Ascending aorta (tissue), 2 donors: ENCODE results near the gene HOXA13. TPM values are rescaled to one million over a fixed set of nuclear protein-coding genes. Genes with fewer than 3 reads are reported as not detected.

Source experiments
- DNase-seq, 2 donors: peaks; one replicate each; pipeline ENCODE4 v3.0.0-alpha.2; 2019; ENCODE audit warnings: low spot score in 2 of 2
- H3K27ac ChIP-seq, 2 donors: fragments of 200-600 bp; sonication (generic); one replicate each; pipeline ENCODE4 v1.5.1; 2016 to 2017; ENCODE audit warnings: mild to moderate bottlenecking in 1 of 2
- H3K27me3 ChIP-seq: fragments of 200-600 bp; sonication (generic); one replicate; pipeline ENCODE4 v1.5.1; 2017
- H3K36me3 ChIP-seq, 2 donors: fragments of 200-600 bp; sonication (generic); one replicate each; pipeline ENCODE4 v1.5.1; 2016
- H3K4me1 ChIP-seq, 2 donors: fragments of 200-600 bp; sonication (generic); one replicate each; pipeline ENCODE4 v1.5.1; 2016 to 2017; ENCODE audit warnings: mild to moderate bottlenecking in 1 of 2
- H3K4me3 ChIP-seq, 2 donors: fragments of 200-600 bp; sonication (generic); one replicate each; pipeline ENCODE4 v1.5.1; 2016 to 2017; ENCODE audit warnings: mild to moderate bottlenecking in 1 of 2
- H3K9me3 ChIP-seq, 2 donors: fragments of 200-600 bp; sonication (generic); one replicate each; pipeline ENCODE4 v1.5.1; 2016
- CTCF ChIP-seq, 3 experiments: fragments of 200-600 bp in 2 of 3; fragments of 450-650 bp in 1 of 3; sonication (generic) in 2 of 3; IDR thresholded peaks; one replicate each; pipeline ENCODE4 v1.5.1; 2016 to 2019; ENCODE audit warnings: antibody characterized with exemption in 3 of 3, mild to moderate bottlenecking in 1 of 3, moderate library complexity in 1 of 3
- intact Hi-C: fragments of 100-400 bp; cut with DNase I; formaldehyde crosslinking; loops from one replicate; pipeline ENCODE4 v1.15.1; 2023
- total RNA-seq: library from RNA; depleted of rRNA; stranded (reverse); fragments of >200 nt; gene quantifications from one replicate; pipeline ENCODE4 v1.1.0, GENCODE V29; 2016

Gene HOXA13
- total RNA-seq, 1 donor from 2014 or later, result not detected

DNA sequence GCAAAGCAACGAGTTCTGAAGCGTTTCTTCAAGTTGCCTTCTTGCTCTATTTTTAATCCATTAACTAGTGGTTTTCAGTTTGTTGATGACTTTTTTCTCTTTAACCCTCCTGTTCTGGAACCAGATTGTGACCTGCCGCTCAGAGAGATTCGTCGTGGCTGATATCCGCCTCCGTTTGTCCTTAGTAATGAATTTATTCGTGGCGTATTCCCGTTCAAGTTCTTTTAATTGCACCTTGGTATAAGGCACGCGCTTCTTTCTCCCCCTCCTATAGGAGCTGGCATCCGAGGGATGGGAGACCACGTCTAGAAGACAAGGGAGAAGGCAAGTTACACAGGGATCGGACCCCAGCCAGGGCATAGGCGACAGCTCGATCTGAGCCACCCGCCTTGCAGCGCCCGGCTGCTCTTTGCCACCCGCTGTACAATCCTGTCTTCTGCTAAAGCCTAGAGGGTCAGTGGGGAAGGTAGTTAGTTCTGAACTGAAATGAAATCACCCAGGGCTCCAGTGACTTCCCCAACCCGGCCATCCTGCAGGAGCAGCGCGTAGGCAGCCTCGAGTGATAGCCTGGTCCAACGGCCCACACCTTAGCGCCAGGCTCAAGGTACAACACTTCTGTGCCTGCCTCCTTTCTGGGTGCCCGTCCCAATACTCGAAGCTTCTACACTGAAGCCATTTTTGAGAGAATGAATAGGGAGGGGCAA, 1.6 kb downstream of the HOXA13 start:
- no peaks in the 10 kb centered on the region for H3K9me3 ChIP-seq
- intact Hi-C loops, result loop anchor here (5.0 to 10.0 kb wide), 4 partner anchors 577 to 1217 kb away; partner anchors contain the start of gene CREB5
- H3K4me1 ChIP-seq, result peaks cover 11% of the 10 kb centered on the region in 2 donors
- H3K36me3 ChIP-seq, result no peaks in the 10 kb centered on the region
- H3K4me3 ChIP-seq, result peak overlapping the region in 1 of 2 donors; percentile 54
- TF ChIP-seq CTCF (IDR thresholded peaks at IDR 0.05), result no peak
- H3K27me3 ChIP-seq, result peaks cover 58% of the 10 kb centered on the region
- peak in 1 of 2 donors; percentile 64 for DNase-seq
- H3K27ac ChIP-seq, result no peak overlapping the region

DNA sequence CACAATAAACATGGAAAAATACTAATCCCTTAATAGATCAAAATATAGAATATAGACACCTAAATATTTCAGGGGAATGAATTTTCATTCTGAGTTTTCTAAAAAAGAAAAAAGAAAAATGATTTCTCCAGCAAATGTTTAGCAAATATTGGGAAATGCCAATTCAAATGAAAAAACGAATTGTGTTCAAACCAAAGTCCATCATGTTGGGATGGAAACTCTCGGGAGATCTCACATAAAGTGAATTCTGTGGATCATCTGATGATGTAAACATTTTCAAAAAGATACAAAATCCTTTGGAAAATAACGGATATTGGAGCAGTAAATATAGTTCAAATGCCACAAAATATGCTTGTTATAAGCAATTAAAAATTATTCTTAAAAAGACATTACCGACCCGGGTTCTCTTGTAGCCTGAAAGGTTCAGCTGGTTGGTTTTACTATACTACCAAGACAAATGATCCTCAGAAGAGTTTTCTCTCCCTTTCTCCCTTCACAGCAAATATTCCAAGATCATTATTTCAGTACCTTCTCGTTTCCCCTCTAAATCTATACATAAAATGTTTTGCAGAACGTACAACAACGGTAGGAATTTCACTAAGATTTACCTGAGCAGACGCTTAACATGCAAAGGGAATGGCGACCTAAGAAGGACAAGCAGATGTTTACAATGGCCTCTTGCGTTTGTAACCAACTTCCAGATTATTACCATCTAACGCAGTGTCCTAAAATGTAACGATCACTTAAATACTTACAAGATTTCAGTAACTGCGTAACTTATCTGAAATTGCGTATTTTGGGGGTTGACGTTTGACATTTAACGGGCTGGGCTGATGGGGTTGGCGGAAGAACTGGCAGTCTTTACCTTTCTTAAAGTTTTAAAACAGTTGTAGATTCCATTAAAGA, 2.5 kb downstream of the HOXA13 start:
- Histone ChIP-seq H3K27me3 (peaks cover 60% of the 10 kb centered on the region), H3K4me3 (no peak overlapping the region), H3K27ac (no peak overlapping the region), H3K9me3 (no peaks in the 10 kb centered on the region), H3K4me1 (peaks cover 11 to 16% of the 10 kb centered on the region in 2 donors), H3K36me3 (no peaks in the 10 kb centered on the region)
- DNase-seq, result peak in 1 of 2 donors; percentile 38
- no peak for TF ChIP-seq CTCF (IDR thresholded peaks at IDR 0.05)
- intact Hi-C loops, result loop anchor here (5.0 to 10.0 kb wide), 4 partner anchors 577 to 1217 kb away; partner anchors contain the start of gene CREB5

DNA sequence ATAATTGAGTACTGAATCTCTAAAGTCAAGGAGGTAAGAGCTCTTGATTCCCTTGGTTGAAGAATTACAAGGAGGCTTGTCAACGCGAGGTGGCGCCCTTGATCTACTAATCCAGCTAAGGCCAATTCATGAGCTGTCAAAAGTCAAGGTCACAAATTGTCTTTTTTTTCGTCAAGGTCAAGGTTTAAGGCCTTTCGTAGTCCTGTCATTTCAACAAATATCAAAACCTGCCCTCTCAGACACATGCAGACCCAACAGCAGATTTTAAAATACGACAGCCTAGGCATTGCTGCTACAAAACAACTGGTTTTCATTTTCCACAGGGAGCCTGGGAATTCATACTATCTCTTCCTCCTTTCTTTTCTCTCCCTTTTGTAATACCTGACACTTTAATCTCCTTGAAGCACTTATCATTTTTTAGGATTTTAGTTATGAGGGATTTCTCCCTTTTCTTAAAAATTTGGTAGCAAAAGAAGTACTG, 3.6 kb downstream of the HOXA13 start:
- Histone ChIP-seq H3K36me3 (no peaks in the 10 kb centered on the region), H3K4me3 (no peak overlapping the region), H3K27ac (no peak overlapping the region), H3K9me3 (no peaks in the 10 kb centered on the region), H3K4me1 (peaks cover 11 to 18% of the 10 kb centered on the region in 2 donors), H3K27me3 (peaks cover 60% of the 10 kb centered on the region)
- DNase-seq, result peak in 1 of 2 donors; percentile 87
- intact Hi-C loops, result loop anchor here (5.0 to 10.0 kb wide), 4 partner anchors 578 to 1218 kb away; partner anchors contain the start of gene CREB5
- peak; percentile 59 to 80 (median 59) for TF ChIP-seq CTCF (IDR thresholded peaks at IDR 0.05)

DNA sequence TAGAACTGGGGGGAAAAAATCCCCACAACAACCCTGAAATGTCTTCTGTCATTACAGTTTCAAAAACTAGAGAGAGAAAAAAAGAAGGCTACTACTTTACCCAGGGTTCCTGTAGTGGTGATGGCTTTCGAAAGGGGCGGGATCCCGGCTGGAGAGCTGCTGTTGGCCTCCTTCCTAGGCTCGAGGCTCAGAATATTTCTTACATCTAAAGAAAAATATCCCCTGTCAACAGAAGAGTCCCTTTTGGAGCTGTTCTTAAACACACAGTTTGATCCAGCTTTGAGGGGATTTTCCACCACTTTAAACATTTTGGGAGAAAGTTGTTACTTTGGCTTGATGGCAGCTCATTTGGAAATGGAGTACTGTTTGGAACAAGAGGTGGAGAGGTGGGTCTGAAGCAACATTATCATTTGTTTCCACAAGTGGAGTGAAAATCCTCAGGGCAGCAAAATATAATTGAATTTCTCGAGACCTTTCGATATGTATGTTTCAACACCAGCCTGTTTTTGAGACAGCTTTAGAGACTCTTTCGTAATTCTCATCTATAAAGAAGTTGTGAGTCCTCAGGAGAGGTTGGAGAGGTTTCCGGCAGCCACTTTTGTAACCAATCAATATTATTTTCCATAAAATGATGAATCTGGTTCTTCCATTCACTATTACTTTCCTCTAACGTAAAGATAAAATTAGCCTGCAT, 5.1 kb downstream of the HOXA13 start:
- Histone ChIP-seq H3K9me3 (no peaks in the 10 kb centered on the region), H3K36me3 (no peaks in the 10 kb centered on the region), H3K4me3 (no peak overlapping the region), H3K27me3 (peaks cover 50% of the 10 kb centered on the region), H3K27ac (no peak overlapping the region), H3K4me1 (peaks cover 7 to 13% of the 10 kb centered on the region in 2 donors)
- intact Hi-C loops, result loop anchor here (5.0 to 10.0 kb wide), 4 partner anchors 580 to 1220 kb away; partner anchors contain the start of gene CREB5
- TF ChIP-seq CTCF (IDR thresholded peaks at IDR 0.05), result no peak
- peak in 1 of 2 donors; percentile 35 for DNase-seq

DNA sequence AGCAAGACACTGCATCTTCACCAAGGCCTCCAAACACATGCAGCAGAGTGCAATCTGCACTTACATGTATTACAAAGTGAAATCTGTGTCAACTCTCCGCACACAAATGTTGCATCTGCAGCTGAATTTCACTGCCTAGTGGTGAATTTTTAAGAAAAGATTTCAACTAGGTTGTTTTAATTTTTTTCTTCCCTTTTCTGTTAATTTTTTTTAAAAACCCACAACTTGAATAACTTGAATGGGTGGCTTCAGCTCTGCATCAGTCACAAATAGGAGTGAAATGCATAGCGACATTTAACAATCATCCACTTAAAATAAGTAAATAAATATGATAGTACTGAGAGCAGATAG, 5.9 kb downstream of the HOXA13 start:
- Histone ChIP-seq H3K4me1 (peaks cover 3 to 9% of the 10 kb centered on the region in 2 donors), H3K27ac (no peak overlapping the region), H3K4me3 (no peak overlapping the region), H3K36me3 (no peaks in the 10 kb centered on the region), H3K9me3 (no peaks in the 10 kb centered on the region), H3K27me3 (peaks cover 49% of the 10 kb centered on the region)
- TF ChIP-seq CTCF (IDR thresholded peaks at IDR 0.05), result no peak
- intact Hi-C loops, result loop anchor here (10.0 kb wide), 2 partner anchors 581 to 1221 kb away; partner anchors contain the start of gene CREB5
- no peak for DNase-seq
